OCI-M1 (cell line): ENCODE results near the gene SCUBE1.
A peak's percentile ranks its signal among the peaks of the same experiment; 100 is the strongest.

ENCODE experiments used
- DNase-seq: peaks from one replicate; lab custom pipeline; 2025; lab: John Stamatoyannopoulos, UW

Gene SCUBE1

DNA sequence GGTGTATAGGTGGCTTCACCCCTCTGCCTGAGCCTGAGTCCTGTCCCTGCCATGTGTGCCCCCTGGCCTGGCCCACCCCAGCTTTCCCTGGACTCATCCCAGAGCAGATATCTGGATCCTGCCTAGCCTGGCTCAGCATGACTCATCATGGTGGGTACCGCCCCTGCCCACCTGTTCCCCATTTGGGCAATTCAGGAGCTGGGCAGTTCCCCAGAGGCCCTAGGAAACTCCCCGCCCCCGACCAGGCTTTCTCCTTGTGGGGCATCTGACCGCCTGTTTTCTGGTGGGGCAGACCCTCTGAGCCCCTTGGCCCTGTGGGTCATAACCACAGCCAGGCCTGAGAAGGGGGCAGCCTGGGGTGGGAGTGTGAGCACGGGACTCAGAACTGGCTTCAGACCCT lies 187.4 kb downstream of the SCUBE1 start:
- DNase-seq = no peak

DNA sequence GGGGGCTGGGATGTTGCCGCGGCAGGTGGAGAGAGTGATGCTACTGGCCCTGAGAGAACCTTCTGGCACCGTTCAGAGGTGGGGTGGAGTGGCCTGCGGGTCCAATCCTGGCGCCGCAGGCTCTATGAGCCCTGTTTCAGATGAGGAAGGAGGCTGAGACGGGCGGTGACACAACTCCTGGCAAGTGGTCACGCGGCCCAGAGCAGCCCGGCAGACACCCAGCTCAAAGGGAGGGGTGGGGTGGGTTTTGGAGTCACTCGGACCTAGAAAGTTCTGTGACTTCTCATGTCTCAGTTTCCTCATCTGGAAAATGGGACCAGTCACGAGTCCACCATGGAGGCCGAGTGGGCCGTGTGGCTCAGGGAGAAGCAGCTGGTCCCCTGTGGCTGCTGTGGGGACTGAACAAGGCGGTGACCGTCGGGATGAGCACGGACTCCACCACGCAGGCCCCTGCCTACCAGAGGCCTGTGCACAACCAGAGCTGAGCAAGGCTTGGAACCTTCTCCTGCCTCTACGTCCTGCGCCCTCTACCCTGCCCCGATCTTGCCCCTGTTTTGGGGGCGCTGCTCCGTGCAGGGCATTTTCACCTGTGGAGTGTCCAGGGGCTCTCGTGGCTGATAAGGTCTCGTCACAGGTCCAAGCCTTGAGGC lies 188.2 kb downstream of the SCUBE1 start:
- DNase-seq = no peak

DNA sequence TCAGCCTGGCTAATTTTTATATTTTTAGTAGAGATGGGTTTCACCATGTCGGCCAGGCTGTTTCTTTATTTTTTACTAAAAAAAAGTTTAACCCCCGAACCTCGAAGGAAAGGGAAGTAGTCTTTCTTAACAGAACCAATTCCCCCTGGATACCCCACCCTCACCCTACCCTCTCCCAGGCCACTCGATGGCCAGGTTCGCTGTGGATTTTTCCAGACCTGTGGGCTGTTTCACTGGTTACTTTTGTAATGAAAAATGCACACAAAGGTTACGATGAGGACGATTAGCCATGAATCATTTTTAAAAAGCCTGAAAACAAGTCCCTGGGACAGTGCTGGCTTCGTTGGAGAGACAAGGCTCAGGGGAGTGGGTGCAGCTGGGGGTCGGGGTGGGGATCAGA lies 189.3 kb downstream of the SCUBE1 start:
- no peak for DNase-seq

DNA sequence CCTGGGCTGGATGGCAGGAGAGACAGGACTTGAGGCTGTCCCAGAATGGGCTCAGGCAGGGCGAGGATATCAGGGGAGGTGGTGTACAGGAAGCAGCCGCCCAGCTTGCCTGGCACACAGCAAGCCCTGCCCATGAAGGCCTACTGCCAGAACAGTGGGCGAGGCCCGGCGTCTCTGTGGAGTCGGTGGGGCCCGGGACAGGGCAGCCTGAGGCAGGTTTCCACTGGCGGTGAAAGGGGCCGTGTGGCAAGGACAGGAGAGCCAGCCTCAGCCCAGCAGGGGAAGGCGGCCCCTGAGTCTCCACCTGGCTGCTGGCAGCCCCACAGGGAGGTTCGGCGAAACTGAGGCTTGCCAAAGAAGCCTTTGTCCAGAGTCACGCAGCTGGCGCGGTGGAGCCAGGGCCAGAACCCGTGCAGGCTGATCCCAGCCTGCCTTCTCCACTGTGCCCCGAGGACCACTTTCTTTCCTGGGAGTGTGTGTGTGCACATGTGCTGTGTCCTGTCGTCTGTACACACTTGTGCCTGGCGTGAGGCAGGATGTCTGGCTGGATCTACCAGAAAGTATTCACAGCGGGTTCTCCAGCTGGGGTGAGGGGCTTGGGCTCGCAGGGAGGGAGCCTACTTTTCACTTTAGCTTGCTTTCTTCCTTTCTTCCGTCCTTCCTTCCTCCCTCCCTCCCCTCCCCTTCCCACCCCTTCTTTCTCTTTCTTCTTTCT lies 190.7 kb downstream of the SCUBE1 start:
- peak; percentile 36 for DNase-seq

DNA sequence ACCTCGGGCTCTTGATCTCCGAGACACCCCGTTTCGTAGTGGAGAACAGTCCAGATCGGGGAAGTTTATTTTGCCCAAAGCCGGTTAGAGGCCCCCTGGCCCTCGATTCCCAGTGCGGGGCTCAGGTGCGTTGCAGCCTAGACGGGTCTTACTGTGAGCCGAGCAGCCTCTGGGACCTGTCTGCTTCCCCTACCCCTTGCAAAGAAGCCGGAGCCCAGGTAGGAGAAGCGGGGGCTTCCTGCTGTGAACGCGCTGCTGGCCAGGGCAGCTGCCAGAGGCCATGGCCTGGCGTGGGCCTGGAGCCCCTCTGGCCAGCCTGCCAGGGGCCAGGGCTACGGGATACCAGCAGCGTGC lies 191.2 kb downstream of the SCUBE1 start:
- DNase-seq = no peak

DNA sequence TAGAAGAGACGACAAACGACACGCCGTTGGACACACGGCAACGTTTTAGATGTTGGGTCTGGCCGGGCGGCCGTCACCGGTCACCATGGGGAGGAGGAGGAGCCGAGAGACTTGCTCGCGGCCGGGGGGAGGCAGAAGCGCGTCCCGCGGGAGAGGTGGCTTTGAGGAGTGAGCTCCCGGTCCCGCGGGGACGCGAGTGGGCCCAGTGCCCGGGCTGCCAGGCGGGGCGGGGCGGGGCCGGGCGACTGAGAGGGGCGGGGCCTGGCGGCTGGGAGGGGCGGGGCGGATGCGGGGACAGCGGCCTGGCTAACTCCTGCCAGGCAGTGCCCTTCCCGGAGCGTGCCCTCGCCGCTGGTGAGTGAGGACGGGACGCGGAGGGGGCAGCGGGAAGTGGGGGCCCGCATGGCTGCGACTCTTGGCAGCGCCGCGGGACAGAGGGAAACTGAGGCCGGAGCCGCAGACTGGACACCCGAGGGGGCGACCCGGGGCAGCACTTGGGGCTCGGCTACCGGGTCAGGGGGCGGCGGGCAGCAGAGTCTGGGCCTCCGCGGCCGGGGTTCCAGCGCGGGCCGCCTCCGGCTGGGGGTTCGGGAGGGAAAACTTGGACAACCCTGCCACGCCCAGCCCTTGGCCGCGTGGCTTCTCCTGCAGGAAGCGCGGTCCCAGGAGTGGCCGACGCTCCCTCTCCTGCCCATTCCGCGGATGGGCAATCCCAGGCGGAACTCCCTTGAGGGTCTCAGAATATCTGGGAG lies 191.7 kb downstream of the SCUBE1 start, which contains the start of gene TSPO:
TSS of gene TSPO (plus strand) at position 309 of the 752 bp plus-strand sequence. CDS start 7,680 bp downstream, outside the sequence.
- peak; percentile 43 for DNase-seq

DNA sequence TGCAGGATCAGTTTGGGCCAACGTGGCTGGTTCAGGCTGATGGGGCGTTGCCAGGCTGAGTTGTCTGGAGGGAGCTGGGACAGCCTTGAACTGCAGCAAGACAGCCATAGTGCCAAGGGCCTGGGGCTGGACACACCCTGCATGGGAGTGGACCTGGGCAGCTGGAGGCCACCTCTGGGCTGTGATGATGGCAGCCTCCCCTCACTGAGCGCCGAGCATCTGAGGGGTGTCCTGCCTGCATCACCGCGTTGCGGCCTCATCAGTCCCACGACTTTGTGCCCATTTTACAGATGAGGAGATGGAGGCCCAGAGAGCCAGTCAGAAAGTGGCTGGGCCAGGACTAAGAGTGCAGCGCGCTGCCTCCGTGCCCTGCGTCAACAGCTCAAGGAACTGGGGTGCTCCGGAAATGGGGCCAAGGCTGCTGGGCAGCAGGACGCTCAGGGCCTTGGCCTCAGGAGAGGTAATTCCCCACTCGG lies 192.4 kb downstream of the SCUBE1 start:
- DNase-seq = no peak

DNA sequence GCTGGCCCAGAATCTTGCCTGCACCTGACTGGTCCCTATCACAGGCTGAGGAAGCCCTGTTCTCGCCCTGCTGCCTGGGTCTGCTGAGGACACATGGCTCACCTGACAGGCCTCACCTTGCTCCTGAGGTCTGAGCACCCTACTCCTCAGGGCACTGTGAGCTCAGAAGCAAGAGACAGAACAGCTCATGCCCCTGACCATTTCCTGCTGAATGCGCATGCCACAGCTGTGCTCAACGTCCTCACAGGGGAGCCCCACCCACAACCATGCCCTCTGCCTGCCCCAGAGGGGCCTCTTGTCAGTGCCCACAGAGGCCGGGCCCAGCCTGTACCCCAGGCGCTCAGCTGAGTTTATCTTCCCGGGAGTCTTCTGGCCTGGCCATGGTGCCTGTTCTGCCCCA lies 194.6 kb downstream of the SCUBE1 start:
- no peak for DNase-seq

DNA sequence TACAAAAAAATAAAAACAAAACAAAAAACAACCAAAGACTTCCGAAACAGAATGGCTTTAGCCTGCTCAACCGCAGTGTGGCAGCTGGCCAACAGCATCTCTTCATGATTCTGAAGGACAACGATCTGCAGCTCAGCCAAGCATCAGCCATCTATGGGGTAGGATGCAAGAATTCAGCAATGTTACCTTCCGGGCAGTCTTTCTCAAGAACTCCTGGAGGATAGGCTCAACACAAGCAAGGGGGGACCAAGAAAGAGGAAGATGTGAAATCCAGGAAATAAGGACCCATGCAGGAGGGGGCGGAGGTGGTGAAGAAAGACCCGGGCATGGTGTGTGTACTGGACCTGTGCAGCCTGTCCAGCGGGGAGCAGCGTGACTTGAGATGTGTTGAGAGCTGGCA lies 195.4 kb downstream of the SCUBE1 start:
- peak; percentile 12 for DNase-seq
